ENCODE data around the gene IRF1.

IRF1 gene

DNA sequence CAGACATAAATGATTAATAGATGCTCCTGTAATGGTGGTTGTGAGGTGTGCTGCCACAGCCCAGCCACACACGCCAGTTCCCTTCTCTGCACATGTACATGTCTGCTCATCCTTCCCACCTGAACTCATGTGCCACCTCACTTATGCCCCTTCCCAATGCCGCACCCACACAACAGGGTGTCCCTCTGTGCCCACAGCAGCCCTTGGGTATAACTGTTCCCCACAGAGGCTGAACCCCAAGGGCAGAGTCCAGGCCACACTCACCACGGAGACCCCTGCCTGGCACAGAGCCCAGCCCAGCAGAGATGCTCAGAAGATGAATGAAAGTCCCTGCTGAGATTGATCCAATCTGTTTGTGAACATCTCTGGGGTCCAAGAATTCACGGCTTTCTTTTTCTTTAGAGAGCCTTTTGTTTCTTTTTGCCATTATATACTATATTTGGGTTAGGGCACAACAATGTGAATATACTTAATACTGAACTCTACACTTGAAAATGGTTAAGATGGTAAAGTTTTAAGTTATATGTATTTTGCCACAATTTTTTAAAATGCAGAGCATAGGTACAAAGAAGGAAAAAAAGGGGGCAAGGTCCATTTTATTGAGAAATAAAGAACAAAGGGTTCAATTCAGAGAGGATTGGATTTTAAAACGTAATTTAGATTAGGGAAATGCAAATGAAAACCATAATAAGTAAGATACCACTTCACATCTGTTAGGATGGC is 29.6 kb downstream of the IRF1 start:
- no peak for DNase-seq (ENCODE audit: low read depth)

DNA sequence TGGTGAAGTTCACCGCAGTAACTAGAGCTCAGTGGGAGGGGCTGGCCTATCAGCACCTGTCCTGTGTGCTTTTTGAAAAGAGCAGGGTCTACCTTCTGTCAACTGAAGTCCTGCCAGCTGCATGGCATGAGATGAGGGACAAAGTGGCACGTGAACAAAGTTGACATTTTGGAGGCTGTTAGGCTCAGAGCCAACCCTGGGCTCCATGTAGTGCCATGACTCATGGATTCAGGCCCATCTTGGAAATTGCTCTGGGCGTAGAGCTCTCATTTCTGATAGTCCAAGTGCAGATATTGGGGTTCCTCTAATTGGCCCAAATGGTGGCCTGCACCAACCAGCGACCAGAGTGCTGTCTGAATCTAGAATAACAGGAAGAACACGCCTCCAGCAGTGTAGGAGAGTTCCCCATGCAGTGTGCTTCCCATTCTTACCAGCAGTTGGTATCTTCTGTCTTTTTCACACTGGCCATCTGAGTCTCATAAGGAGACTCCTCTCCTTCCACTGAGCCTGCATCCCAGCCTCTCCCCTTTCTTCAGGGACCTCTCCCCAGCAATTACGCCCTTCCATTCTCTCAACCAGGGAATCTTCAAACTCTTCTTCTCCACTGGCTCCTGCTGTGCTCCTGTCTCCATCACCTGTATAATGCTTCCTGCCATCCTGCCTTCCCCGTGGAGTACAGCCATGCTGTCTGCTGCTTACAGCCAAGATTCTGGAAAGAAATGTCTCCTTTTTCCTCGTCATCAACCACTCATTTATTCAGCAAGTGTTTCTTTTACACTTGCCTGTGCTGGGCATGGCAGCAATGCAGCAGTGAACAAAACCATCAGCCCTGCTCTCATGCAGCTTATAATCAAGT is 30.4 kb downstream of the IRF1 start:
- DNase-seq (ENCODE audit: low read depth), result no peak

DNA sequence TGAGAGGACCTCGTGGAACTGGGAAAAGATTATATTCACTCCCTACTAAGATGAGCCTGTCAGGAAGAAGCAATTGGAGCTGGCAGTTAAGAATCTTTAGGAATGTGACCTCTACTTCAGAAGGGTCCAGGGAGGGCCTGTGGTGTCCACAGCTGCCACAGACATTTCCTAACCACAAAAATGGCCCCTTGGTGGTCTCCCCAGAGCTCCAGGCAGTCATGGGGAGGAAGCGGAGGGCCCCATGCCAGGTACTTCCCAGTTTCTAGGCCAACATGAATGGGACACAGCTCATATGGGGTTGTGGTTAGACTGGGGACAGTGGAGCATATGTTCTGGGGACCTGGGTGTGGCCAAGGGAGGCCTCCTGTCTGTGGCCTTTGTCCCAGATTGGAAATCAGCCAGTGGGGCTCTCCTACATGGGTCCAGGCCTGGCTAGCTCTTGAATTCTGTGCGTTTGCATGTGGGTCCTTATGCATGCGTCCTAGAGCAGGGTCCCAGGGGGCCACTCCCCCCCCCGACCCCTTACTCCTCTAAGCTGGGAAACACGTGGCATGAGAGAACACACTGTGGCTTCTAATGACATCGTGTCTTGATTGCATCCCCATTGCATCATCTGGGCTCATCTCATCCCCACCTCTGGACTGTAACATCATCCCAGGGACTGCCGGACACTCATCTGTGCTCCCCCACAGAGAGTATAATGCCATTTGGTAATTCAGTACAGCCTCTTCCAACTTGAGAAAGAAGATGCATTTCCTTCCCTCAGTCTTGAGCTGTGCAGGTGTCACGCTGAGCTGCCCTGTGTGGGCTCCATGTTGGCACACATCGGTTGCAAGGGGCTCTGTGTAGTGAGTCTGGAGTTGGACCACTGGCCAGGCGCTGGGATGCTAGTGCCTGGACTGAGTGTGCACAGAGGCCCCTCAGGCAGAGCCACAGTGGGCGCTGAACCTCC is 31.3 kb downstream of the IRF1 start:
- DNase-seq (ENCODE audit: low read depth), result peak; percentile 49

DNA sequence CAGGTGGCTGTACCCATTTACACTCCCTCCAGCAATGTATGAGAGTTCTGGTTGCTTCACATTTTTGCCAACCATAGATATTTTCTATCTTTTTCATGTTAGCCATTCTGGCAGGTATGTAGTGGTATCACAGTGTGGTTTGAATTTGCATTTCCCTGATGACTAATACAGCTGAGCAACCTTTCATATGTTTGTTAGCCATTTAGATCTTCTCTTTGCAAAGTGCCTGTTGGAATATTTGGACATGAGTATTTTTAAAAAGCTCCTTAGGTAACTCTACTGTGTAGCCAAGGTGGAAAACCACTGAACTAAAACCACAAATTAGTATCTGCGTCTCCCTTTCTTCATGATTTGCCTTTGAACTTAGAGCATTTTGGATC is 31.9 kb downstream of the IRF1 start:
- DNase-seq (ENCODE audit: low read depth), result peak; percentile 39

DNA sequence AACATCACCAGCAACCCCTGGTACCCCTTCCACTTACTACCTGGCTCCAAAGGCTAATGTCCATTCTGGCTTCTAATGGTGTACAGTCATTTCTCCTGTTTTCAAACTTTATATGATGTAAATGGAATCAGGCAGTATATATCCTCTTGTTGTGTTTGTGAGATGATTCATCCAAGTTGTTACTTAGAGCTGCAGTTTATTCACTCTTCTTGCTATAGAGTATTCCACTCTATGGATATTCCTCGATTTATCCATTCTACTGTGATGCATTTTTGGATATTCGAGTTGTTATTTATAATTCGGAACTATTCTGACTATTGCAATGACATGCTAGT is 32.4 kb downstream of the IRF1 start:
- DNase-seq (ENCODE audit: low read depth), result no peak

DNA sequence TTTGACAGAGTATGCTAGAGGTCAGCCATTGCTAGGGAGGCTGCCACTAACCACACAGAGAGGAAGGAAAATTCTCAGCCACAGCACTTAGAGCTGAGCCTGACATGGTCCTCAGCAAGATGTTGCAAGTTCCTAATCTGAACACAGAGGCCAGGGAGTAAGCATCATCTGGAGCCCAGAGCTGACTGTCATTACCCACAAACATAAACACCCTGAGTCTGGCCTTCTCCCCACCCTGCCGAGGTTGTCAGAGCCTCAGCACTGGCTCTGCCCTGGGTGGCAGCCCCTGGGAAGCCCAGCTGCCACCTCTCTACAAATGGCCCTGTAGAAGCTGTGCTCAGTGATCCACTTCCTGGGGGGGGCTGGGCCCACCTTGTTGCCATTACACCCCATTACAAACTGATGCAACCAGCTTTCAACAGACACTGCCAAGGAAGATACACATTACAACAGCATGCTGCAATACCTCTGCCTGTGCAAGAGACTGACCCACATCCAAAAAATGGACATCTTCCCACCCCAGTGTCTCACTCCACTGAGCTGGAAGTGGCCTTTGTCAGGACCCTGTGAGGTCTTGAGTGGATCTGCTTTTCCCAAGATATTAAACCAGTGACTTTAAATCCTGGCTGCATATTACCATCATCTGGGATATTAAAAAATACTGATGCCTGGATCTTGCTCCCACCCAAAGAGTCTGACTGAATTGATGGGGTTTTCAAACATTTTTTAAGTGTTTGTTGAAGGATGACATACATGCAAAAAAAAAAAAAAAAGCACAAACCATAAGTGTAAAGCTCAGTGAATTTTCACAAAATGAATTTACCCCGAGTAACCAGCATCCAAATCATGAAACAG is 33.0 kb downstream of the IRF1 start:
- DNase-seq (ENCODE audit: low read depth), result no peak

DNA sequence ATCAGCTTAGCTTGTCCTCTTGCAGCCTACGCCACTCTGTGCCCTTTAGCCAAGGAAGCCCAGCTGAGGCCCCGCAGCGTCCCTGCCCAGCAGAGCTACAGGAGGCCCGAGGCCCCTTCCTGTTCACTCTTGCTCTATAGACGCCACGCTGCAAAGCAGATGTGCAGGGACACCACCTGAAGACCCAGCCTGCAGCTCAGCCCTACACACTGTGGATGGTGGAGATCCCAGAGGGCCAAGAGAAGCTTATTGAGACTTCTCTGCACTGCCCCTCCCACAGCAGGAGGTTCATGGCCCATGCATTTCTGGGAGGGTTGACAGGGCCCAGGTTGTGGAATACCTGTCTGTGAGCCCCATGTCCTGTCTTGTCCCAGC is 33.6 kb downstream of the IRF1 start:
- DNase-seq (ENCODE audit: low read depth), result no peak

DNA sequence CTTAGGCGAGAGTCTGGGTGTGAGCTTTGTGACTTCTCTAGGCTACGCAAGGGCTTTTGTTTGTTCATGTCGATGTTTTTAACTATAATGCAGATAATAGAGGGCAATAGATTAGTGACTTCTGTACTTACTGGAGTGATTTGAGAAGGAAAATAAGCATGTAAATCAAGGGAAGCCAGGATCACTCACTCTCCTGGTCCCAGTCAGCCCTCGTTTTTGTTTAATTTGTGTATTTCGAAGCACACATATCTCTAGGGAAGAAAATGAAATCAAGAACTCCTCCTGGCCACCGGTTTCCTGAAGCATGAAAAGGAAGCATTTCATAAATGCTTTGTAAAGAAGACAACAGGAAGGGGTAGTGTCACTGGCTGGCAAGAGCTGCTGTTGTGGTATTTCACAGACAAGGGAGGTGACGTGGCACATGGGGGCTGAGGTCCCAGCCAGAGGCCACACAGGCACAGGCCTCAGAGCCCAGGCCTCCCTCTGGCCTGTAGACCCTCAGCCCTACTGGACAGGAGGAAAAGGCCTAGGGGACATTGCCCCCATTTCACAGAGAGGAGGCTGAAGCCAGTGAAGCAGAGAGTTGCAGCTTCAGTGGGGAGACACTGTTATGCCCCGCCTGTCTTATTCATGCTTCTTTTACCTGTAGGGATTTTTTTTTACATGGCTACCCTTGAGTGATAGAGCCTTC is 34.1 kb downstream of the IRF1 start:
- DNase-seq (ENCODE audit: low read depth), result no peak

DNA sequence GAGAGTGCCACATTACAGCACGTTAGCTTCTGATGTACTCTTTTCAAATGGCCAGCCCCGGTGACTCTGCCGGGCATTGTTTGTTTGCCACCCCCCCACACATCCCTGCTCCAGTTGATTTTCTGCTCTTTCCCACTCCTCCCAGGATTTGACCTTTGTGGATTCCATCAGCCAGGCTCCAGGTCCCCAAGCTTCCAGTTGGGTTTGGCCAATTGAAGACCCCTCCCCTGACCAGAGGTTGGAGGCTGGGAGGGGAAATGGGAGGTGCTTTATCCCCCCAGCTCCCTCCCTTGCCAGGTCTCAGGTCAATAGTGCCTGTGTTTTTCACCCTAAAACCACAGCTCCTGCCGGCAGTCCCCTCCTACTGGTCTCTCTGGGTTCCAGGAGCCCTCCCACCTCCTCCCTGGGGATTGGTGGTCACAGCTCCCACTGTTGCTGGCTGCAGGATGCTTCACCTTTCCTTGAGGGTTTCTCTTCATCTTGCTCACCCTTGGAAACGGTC is 34.9 kb downstream of the IRF1 start:
- DNase-seq (ENCODE audit: low read depth), result no peak

DNA sequence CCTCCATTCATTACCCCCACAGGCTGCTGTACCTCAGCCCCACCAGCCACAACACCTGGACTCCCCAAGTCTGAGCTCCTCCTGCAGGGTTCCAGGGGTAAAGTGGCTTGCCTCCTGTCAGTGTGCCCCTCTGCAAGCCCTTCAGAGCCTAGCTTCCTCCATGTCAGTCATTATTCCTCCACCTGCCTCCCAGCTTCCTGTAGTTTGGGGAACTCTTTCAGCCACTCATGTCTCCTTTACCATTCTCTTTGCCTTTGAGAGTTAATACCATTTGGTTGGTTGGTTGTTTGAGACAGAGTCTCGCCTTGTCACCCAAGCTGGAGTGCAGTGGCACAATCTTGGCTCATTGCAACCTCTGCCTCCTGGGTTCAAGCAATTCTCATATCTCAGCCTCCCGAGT is 36.2 kb downstream of the IRF1 start:
- DNase-seq (ENCODE audit: low read depth), result no peak

DNA sequence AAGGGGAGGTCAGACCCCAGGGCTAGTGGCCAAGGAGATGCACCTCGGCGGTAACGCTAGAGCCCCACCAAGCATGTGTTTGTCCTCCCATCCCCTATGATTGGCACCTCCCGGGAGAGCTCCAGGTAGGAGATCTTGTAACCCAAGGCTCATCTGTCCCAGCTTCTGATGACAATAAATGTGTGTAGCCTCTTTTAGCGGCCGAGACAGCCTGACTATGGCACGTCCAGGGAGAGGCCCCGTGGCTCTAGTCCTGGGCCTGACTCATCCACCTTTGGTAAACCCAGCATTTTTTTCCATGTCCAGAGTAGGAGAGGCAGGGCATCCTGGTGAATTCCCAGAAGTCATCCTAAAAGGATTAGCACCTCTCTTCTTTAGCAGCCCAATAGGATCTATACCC is 39.2 kb downstream of the IRF1 start:
- no peak for DNase-seq (ENCODE audit: low read depth)

DNA sequence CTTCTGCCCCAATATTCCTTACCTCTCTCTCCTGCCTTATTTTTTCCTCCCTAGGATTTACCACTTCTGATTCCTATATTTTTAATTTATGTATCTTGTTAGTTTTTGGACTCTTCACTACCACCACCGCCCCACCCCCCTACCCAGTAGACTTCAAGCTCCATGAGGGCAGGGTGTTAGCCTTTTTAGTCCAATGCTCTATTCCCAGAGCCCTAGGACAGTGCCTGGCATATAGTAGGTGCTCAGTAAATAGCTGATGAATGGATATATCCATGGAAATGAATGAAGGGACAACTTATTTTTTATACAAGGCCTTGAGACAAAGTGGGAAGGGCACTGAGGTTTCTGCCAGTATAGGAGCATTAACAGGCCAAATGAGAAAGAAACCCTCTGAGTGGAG is 41.5 kb downstream of the IRF1 start:
- no peak for DNase-seq (ENCODE audit: low read depth)

DNA sequence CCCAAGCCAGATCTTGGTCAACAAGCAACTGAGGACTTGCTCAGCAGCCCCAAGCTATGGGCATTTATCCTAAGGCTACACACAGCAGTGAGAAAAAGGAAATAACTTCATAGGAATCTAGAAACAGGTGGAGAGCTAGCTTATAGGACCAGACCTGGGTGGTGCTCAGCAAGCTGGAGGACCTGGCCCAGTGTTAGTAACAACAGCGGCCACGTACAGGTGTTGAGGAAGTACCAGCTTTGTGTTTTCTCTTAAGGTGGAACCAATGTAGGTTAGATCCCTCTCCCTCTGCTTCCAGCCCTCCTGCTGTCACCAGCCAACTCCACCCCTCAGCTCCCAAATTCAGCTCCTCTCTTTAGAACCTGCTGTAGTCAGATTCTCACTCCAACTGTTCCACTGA is 43.4 kb downstream of the IRF1 start:
- no peak for DNase-seq (ENCODE audit: low read depth)

DNA sequence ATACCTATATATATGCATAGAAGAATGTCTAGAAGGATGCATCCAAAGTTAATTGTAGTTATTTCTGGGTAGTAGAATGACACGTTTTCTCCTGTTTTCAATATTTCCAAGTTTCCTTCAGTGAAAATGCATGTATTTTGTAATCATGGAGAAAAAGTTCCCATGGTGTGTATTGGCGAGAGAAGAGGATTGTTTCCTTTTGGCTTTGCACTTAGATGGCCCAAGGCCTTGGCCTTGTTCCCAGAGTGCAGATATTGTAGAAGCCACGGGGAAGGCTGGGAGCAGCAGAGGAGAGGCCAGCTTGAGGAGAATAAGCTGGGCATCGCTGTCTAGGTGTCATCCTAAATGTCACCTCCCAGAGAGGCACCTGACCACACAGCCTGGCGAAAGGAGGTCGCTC is 44.0 kb downstream of the IRF1 start:
- DNase-seq (ENCODE audit: low read depth), result no peak

DNA sequence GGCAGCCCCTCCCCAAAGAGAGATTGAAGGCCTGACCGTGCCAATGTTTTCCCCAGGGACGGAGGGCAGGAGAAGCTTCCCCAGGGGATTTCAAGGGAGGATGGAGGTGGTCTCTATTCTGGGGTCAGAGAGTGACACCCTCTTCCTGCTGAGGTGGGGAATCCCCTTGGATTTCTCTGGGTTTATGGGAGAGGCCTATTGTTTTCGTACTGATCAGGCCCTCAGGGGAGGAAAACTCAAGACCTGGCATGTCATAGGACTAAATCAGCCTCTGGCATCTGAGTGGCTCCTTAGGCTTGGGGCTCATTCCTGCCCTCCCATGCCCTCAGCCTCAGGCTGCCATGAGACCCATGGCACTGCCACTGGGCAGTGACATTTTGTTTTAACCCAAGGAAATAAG is 44.6 kb downstream of the IRF1 start:
- DNase-seq (ENCODE audit: low read depth), result no peak

DNA sequence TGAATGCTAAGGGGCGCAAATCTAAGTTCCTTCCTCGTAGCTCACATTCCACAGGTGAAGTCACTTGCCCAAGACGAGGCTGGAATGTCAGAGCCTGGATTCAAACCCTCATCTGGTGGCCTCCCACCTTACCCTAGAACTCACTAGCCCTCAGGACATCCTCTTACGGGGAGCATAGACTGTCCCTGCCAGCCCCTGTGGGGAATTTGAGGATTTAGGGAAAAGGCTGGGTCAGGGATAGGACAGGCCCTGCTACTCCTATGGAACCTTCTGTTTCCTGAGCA is 45.0 kb downstream of the IRF1 start:
- no peak for DNase-seq (ENCODE audit: low read depth)

DNA sequence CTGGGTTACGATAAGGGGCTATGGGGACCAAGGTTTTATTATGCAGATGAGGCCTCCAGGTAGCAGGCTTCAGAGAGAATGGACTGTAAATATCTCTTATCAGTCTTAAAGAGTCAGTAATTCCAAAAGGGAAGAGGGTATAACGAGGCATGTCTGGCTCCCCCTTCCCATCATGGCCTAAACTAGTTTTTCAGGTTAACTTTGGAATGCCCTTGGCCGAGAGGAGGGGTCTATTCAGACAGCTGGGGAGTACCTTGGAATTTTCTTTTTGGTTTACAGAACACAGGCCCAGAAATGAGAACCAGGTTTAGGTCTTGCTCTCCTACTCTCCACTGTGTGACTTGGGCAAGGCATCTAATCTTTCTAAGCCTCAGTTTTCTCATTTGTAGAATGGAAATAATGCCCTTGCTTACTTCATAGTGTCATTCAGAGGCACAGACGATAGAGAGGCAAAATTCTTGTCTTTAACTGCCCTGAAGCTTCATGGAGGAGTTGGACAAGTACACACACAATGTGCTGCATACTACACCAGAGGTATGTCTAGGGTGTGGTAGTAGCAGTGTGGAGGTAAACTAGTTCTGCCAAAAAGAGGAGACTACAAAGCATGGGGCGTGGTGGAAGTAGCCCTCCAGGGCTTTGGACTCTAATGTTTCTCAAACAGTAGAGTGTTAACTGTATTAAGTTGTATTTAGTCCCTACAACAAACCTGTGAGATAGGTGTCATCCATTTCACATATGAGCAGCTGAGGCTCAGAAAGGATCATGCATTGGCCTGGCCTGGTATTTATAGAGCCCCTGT is 45.5 kb downstream of the IRF1 start:
- DNase-seq (ENCODE audit: low read depth), result no peak

DNA sequence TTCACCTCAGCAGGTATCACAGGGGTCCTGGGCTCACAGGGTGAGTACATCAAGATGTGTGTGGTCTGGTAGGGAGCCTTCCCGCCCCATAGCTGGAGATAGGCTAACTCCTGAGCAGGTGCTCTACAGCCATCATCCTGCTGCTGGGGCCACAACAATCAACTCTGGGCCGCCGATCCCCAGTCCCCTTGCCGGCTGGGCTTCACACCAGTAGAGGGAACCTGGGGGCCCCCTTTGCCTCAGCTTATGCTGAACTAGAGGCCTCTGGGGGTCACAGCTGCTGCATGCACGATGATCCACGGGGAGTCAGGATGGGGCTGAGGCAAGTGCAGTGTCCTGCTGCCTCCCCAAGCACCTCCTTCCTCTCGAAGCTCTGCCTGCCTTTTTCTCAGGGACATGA is 46.5 kb downstream of the IRF1 start:
- DNase-seq (ENCODE audit: low read depth), result no peak

DNA sequence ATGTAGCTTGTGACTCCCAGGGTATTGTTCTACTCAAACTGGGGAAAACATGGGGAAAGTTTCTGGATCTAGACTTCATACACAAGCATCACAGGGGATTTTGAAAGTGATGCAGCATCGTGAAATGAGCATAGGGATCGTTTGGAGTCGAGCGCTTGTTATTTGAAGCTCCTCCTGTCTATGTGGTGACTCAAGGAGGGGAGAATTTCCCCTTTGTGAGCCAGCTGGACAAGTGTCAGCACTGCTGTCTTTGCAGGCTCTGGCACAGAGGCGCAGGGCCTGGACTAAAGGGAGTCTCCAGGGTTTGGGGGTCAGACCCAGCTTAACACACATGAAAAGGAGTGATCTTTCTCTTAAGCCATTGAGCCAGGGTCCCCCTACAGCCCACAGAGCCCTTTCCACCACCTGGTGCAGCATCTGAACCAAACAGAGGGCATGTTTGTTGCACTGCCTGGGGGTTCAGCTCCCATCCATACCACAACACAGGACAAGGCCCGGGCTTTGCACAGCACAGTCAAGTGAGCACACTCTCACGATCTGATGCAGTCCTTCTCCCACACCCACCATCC is 51.0 kb downstream of the IRF1 start:
- no peak for DNase-seq (ENCODE audit: low read depth)

DNA sequence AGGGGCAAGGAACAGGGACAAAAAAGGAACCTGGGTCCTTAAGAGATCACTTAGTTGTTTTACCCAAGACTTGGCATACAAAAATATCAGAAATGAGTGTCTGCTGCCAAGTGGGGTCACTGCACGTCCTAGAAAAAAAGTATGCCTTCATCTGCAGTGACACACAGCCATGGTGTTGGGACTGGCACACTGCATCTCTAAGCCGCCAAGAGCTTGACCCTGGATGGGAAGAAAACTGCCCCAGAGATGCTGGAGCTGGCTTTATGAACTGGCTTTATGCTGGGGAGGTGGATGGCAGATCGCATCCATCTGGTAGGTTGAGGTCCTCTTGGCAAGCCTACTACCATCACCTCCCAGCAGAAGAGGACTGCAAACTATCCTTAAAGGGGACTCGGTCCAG is 51.7 kb downstream of the IRF1 start:
- DNase-seq (ENCODE audit: low read depth), result no peak
